ENCODE results near the gene SFSWAP. TPM values are rescaled to one million over a fixed set of nuclear protein-coding genes. Genes with fewer than 3 reads are reported as not detected.
"Not testable (repeated sequence)": the region's sequence is repeated elsewhere in the genome, so short reads cannot be mapped to it uniquely, and the experiment has no call there.

Gene SFSWAP
- total RNA-seq, 1 donor from 2014 or later = 81.2 TPM

GRCh38 chr12:131801254-131801866 lies 90.5 kb downstream of the SFSWAP start:
- Mint-ChIP-seq H3K9me3 (ENCODE audit: unreplicated experiment) (peaks cover 5% of the 10 kb centered on the region), H3K27ac (ENCODE audit: unreplicated experiment) (no peak overlapping the region), H3K27me3 (ENCODE audit: unreplicated experiment) (no peaks in the 10 kb centered on the region), H3K36me3 (ENCODE audit: unreplicated experiment) (peaks cover 4% of the 10 kb centered on the region), H3K4me1 (ENCODE audit: low read depth, unreplicated experiment) (peaks cover 1% of the 10 kb centered on the region), H3K4me3 (ENCODE audit: unreplicated experiment) (no peak overlapping the region)
- TF ChIP-seq, protein P1, sequence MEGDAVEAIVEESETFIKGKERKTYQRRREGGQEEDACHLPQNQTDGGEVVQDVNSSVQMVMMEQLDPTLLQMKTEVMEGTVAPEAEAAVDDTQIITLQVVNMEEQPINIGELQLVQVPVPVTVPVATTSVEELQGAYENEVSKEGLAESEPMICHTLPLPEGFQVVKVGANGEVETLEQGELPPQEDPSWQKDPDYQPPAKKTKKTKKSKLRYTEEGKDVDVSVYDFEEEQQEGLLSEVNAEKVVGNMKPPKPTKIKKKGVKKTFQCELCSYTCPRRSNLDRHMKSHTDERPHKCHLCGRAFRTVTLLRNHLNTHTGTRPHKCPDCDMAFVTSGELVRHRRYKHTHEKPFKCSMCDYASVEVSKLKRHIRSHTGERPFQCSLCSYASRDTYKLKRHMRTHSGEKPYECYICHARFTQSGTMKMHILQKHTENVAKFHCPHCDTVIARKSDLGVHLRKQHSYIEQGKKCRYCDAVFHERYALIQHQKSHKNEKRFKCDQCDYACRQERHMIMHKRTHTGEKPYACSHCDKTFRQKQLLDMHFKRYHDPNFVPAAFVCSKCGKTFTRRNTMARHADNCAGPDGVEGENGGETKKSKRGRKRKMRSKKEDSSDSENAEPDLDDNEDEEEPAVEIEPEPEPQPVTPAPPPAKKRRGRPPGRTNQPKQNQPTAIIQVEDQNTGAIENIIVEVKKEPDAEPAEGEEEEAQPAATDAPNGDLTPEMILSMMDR (IDR thresholded peaks at IDR 0.05; ENCODE audit: partially characterized antibody, unreplicated experiment) = no peak
- DNase-seq = no peak

- peaks cover 2% of the 10 kb centered on the region for H3K9me3 Mint-ChIP-seq (ENCODE audit: unreplicated experiment)
- no peaks in the 10 kb centered on the region for H3K4me1 Mint-ChIP-seq (ENCODE audit: low read depth, unreplicated experiment)
- no peak overlapping the region for H3K4me3 Mint-ChIP-seq (ENCODE audit: unreplicated experiment)
- TF ChIP-seq, protein P1 (IDR thresholded peaks at IDR 0.05; ENCODE audit: partially characterized antibody, unreplicated experiment) = no peak
- no peak for DNase-seq
- H3K36me3 Mint-ChIP-seq (ENCODE audit: unreplicated experiment) = no peaks in the 10 kb centered on the region
- no peaks in the 10 kb centered on the region for H3K27me3 Mint-ChIP-seq (ENCODE audit: unreplicated experiment)
- no peak overlapping the region for H3K27ac Mint-ChIP-seq (ENCODE audit: unreplicated experiment)
Measured at GRCh38 chr12:131803961-131804521, 93.2 kb downstream of the SFSWAP start.

- DNase-seq = no peak
- no peak overlapping the region for H3K4me3 Mint-ChIP-seq (ENCODE audit: unreplicated experiment)
- H3K36me3 Mint-ChIP-seq (ENCODE audit: unreplicated experiment) = no peaks in the 10 kb centered on the region
- no peaks in the 10 kb centered on the region for H3K27me3 Mint-ChIP-seq (ENCODE audit: unreplicated experiment)
- H3K27ac Mint-ChIP-seq (ENCODE audit: unreplicated experiment) = no peak overlapping the region
- no peaks in the 10 kb centered on the region for H3K4me1 Mint-ChIP-seq (ENCODE audit: low read depth, unreplicated experiment)
- peaks cover 2% of the 10 kb centered on the region for H3K9me3 Mint-ChIP-seq (ENCODE audit: unreplicated experiment)
- TF ChIP-seq, protein P1 (IDR thresholded peaks at IDR 0.05; ENCODE audit: partially characterized antibody, unreplicated experiment) = no peak
Measured at GRCh38 chr12:131805421-131805820, 94.5 kb downstream of the SFSWAP start.

DNA sequence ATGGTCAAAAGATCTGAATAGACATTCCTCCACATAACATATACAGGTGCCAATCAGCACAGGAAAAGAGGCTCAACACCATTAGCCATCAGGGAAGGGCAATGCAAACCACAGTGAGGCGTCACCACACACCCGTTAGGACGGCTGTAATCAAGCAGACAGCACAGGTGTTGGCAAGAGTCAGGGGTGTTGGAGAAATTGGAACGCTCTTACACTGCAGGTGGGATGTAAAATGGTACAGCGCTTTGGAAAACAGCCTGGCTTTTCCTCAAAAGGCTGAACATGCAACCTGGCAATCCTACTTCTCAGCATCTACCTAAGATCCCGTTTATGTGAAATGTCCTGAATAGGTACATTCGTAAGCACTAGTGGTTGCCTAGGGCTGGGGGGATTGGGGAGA lies 95.8 kb downstream of the SFSWAP start:
- H3K36me3 Mint-ChIP-seq (ENCODE audit: unreplicated experiment) = no peaks in the 10 kb centered on the region
- H3K4me1 Mint-ChIP-seq (ENCODE audit: low read depth, unreplicated experiment) = no peaks in the 10 kb centered on the region
- H3K4me3 Mint-ChIP-seq (ENCODE audit: unreplicated experiment) = no peak overlapping the region
- no peak for DNase-seq
- TF ChIP-seq, protein P1 (IDR thresholded peaks at IDR 0.05; ENCODE audit: partially characterized antibody, unreplicated experiment) = no peak
- peaks cover 2% of the 10 kb centered on the region for H3K9me3 Mint-ChIP-seq (ENCODE audit: unreplicated experiment)
- H3K27ac Mint-ChIP-seq (ENCODE audit: unreplicated experiment) = no peak overlapping the region
- peaks cover 1% of the 10 kb centered on the region for H3K27me3 Mint-ChIP-seq (ENCODE audit: unreplicated experiment)

DNA sequence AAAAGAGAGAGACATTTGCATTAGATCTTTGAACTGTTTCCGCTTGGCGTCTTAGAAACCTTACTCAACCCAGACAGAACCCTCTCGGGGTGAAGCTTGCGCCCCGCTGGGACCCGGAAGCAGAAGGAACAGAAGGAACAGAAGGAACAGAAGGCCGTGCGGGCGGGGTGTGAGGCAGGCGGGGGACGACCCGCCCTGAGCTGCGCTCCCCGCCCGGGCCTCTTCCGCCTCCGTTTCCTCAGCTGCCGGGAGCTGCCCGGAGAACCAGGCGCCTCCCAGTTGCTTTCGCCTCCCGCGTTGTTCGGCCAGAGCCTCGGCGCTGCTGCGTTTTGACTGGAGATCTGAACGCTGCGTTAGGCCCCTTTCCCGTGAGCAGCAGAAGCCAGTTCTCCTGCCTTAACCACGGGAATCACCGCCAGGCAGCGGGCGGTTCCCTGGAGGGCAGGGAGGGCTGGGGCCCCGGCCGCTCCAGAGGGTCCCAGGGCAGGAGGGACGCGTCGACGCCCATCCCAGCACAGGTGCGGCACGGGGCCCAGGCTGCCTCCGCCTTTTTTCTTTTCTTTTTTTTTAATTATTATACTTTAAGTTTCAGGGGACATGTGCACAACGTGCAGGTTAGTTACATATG lies 98.0 kb downstream of the SFSWAP start:
- Mint-ChIP-seq H3K27ac (ENCODE audit: unreplicated experiment) (no peak overlapping the region), H3K36me3 (ENCODE audit: unreplicated experiment) (peaks cover 4% of the 10 kb centered on the region), H3K4me3 (ENCODE audit: unreplicated experiment) (no peak overlapping the region), H3K27me3 (ENCODE audit: unreplicated experiment) (peaks cover 1% of the 10 kb centered on the region), H3K4me1 (ENCODE audit: low read depth, unreplicated experiment) (no peaks in the 10 kb centered on the region), H3K9me3 (ENCODE audit: unreplicated experiment) (peaks cover 2% of the 10 kb centered on the region)
- DNase-seq = no peak
- TF ChIP-seq, protein P1 (IDR thresholded peaks at IDR 0.05; ENCODE audit: partially characterized antibody, unreplicated experiment) = no peak

DNA sequence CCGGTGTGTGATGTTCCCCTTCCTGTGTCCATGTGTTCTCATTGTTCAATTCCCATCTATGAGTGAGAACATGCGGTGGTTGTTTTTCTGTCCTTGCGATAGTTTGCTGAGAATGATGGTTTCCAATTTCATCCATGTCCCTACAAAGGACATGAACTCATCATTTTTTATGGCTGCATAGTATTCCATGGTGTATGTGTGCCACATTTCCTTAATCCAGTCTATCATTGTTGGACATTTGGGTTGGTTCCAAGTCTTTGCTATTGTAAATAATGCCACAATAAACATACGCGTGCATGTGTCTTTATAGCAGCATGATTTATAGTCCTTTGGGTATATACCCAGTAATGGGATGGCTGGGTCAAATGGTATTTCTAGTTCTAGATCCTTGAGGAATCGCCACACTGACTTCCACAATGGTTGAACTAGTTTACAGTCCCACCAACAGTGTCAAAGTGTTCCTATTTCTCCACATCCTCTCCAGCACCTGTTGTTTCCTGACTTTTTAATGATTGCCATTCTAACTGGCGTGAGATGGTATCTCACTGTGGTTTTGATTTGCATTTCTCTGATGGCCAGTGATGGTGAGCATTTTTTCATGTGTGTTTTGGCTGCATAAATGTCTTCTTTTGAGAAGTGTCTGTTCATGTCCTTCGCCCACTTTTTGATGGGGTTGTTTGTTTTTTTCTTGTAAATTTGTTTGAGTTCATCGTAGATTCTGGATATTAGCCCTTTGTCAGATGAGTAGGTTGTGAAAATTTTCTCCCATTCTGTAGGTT lies 98.8 kb downstream of the SFSWAP start:
- H3K4me3 Mint-ChIP-seq (ENCODE audit: unreplicated experiment); H3K27ac Mint-ChIP-seq (ENCODE audit: unreplicated experiment); H3K4me1 Mint-ChIP-seq (ENCODE audit: low read depth, unreplicated experiment); H3K36me3 Mint-ChIP-seq (ENCODE audit: unreplicated experiment); H3K27me3 Mint-ChIP-seq (ENCODE audit: unreplicated experiment); H3K9me3 Mint-ChIP-seq (ENCODE audit: unreplicated experiment); DNase-seq: not testable (repeated sequence)

Data from glutamatergic neuron (in vitro differentiated cells).